Astrocyte of the spinal cord (primary cell): Measurements from ENCODE around the gene MRPL27.
"Not testable (repeated sequence)": the region's sequence is repeated elsewhere in the genome, so short reads cannot be mapped to it uniquely, and the experiment has no call there.

Experiments used
- DNase-seq: peaks from one replicate; pipeline ENCODE4 v3.0.0; 2011; ENCODE audit warnings: low read depth, low spot score
- H3K4me3 ChIP-seq: 2 replicates; pipeline ENCODE4 v1.5.1; 2011; ENCODE audit warnings: low read depth, mild to moderate bottlenecking, low read length, moderate library complexity
- in situ Hi-C: cut with HindIII; loops from 2 replicates; pipeline ENCODE4 v1.10.0; 2017; ENCODE audit warnings: low sequenced_read_pairs
- TF ChIP-seq, protein P1 (sequence below): IDR thresholded peaks from 2 replicates; pipeline ENCODE4 v1.5.1; 2012; ENCODE audit warnings: low read depth, mild to moderate bottlenecking, low read length, inconsistent platforms

Gene MRPL27

DNA sequence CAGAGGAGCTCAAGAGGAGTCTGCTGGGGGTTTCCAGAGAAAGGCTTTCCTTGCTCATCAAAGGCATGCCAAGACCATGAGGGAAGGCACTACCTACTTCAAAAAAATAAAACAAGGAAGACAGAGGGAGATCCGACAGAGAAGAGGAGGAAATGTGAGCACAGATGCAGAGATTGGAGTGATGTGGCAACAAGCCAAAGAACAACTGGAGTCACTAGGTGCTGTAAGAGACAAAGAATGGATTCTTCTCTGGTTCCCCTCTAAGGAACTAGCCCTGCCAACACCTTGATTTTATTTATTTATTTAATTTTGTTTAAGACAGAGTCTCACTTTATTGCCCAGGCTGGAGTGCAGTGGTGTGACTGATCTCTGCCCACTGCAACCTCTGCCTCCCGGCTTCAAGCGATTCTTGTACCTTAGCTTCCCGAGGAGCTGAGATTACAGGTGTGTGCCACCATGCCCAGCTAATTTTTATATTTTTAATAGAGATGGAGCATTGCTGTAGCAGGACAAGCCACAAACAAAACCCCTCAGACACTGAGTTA, 39.3 kb upstream of the MRPL27 start:
- in situ Hi-C loops: no loop called here
- TF ChIP-seq, protein P1, sequence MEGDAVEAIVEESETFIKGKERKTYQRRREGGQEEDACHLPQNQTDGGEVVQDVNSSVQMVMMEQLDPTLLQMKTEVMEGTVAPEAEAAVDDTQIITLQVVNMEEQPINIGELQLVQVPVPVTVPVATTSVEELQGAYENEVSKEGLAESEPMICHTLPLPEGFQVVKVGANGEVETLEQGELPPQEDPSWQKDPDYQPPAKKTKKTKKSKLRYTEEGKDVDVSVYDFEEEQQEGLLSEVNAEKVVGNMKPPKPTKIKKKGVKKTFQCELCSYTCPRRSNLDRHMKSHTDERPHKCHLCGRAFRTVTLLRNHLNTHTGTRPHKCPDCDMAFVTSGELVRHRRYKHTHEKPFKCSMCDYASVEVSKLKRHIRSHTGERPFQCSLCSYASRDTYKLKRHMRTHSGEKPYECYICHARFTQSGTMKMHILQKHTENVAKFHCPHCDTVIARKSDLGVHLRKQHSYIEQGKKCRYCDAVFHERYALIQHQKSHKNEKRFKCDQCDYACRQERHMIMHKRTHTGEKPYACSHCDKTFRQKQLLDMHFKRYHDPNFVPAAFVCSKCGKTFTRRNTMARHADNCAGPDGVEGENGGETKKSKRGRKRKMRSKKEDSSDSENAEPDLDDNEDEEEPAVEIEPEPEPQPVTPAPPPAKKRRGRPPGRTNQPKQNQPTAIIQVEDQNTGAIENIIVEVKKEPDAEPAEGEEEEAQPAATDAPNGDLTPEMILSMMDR: no peak
- no peak for DNase-seq
- no peak overlapping the region for H3K4me3 ChIP-seq

DNA sequence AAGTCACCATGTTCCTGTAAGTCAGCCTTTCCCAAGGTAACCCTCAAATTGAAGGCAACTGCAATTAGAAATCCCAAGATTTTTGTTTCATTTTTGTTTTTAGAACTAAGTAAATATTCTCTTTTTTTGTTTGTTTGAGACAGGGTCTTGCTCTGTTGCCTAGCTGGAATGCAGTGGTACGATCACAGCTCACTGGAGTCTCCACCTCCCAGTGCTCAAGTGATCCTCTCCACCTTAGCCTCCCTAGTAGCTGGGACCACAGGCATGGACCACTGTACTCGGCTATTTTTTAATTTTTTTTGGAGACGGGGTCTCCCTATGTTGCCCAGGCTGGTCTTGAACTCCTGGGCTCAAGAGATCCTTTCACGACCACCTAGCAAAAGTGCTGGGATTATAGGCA, 34.9 kb upstream of the MRPL27 start:
- in situ Hi-C loops: no loop called here
- TF ChIP-seq, protein P1: no peak

DNA sequence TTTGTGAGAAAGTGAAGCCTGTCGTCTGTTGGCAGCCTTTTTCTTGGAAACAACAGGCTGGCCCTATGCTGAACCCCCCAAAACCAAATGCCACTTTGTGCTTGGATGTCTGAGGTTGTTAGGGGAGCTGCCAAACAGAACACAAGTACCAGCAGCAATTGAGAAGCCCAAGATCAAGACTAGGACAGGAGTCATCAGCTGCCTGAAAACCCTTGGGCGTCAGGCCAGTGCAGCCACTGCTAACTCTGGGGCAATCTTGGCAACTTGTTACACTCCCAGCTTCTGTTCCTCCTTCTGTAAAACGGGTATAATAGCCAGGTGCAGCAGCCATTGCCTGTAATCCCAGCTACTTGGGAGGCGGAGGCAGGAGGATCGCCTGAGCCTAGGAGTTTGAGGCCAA, 33.6 kb upstream of the MRPL27 start:
- DNase-seq: no peak
- TF ChIP-seq, protein P1: no peak
- no peak overlapping the region for H3K4me3 ChIP-seq
- in situ Hi-C loops: no loop called here

More for the DNA sequence above, 34.9 kb upstream of the MRPL27 start:
- no peak for DNase-seq
- no peak overlapping the region for H3K4me3 ChIP-seq

DNA sequence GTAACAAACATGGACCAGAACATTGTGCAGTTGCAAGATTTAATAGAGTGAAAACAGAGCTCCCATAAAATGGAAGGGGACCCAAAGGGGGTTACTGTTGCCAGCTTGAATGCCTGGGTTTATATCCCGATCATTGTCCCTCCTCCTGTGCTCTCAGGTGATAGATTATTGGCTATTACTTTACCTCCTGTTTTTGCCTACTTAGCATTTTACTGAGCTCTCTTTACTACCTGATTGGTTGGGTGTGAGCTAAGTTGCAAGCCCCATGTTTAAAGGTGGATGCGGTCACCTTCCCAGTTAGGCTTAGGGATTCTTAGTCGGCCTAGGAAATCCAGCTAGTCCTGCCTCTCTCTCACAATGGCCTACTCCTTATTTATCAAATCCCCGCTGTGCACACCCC, 32.4 kb upstream of the MRPL27 start:
- in situ Hi-C loops, DNase-seq, H3K4me3 ChIP-seq: not testable (repeated sequence)

DNA sequence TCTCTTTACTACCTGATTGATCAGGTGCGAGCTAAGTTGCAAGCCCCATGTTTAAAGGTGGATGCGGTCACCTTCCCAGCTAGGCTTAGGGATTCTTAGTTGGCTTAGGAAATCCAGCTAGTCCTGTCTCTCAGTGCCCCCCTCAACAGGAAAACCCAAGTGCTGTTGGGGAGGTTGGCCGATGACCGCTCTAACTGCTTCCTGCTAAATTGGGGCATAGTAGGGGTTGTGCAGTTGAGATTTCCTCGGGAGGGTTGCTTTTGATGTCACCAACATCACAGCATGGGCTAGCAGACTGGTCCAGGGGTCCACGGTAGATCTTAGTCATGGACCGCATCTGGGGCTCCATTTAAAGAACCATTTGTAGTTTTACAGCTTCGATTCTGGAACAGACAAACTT, 26.6 kb upstream of the MRPL27 start:
- DNase-seq, H3K4me3 ChIP-seq, in situ Hi-C loops: not testable (repeated sequence)

DNA sequence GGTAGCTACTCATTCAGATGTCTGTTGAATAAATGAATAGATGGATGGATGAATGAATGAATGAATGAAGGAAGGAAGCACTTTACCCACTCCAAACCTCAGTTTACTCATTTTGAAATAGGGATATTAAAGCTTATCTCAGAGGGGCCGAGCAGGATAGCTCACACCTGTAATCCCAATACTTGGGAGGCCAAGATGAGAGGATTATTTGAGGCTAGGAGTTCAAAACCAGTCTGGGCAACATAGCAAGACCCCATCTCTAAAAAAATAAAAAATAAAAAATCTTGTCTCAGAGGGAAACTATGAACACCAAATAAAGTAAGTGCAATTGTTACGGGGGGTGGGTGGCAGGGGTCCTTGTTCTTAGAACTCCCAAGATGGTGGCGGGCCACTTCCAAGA, 25.7 kb upstream of the MRPL27 start:
- in situ Hi-C loops, H3K4me3 ChIP-seq, DNase-seq: not testable (repeated sequence)

DNA sequence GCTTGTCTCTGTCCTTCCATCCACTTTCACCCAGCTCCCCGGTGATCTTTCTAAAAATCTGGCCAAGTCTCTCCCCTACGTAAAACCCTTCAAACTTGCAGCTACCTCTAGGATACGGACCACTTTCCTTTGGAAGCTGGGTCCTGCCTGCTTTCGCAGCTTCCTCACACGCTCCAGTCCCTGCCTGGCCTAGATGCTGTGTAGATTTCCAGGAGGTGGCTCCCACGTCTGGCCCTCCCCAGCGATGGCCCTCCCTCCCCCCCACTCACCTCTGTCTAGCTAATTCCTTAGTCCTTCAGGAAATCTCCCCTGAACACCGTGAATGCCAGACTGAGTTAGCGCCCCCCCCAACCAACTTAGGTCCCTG, 24.9 kb upstream of the MRPL27 start:
- TF ChIP-seq, protein P1: no peak
- H3K4me3 ChIP-seq: no peak overlapping the region
- in situ Hi-C loops: no loop called here
- no peak for DNase-seq

DNA sequence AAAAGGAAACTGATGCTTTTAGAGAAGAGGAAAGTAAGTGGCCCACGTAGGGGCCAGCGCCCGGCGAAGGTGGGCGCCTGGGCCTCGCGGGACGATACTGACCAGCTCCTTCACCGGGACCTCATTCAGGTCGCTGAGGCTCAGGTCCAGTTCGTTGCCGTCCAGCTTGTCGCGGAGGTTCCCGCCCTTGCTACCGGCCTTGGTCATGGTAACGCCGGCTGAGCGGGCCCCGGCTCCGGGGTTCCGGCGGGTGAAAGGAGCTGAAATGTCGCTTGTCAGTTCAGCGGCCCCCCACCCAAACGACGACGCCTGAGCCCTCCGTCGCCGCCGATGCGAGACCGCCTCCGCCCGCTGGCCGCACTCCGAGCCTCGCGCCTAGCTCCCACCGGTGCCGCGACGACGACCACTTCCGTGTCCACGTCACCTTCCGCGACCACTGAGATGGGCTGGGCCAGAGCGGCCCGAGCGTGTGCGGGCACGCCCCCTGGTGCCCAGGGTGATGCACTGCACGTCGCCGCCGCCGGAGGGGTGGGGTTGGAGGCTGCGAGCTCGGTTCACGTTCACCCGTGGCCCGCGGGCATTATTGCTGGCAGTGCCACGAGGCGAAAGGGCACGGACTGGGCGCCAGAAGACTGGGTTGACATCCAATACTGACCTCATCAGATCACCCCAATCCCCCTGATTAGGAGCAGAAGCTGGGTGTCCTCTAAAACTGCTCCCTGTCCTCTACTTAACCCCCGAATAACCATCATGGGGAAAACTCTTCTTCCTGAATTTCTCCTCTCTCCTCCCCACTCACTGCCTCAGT, 24.3 kb upstream of the MRPL27 start, which contains the start of gene LRRC59:
Gene LRRC59 (minus strand): TSS at position 413 of the 808 bp plus-strand sequence. CDS start 206 bp downstream, at position 207.
- TF ChIP-seq, protein P1: peak; percentile 93
- peak within 1 kb of the TSS; percentile 100 for H3K4me3 ChIP-seq
- in situ Hi-C loops: no loop called here
- DNase-seq: peak; percentile 78
